Astrocyte of the spinal cord (primary cell): ENCODE data around the gene CCM2.

Experiments used
- DNase-seq: peaks from one replicate; pipeline ENCODE4 v3.0.0; 2011; ENCODE audit warnings: low read depth, low spot score
- H3K4me3 ChIP-seq: 2 replicates; pipeline ENCODE4 v1.5.1; 2011; ENCODE audit warnings: low read depth, mild to moderate bottlenecking, low read length, moderate library complexity
- in situ Hi-C: cut with HindIII; loops from 2 replicates; pipeline ENCODE4 v1.10.0; 2017; ENCODE audit warnings: low sequenced_read_pairs
- TF ChIP-seq, protein P1 (sequence below): IDR thresholded peaks from 2 replicates; pipeline ENCODE4 v1.5.1; 2012; ENCODE audit warnings: low read depth, mild to moderate bottlenecking, low read length, inconsistent platforms

Gene CCM2

DNA sequence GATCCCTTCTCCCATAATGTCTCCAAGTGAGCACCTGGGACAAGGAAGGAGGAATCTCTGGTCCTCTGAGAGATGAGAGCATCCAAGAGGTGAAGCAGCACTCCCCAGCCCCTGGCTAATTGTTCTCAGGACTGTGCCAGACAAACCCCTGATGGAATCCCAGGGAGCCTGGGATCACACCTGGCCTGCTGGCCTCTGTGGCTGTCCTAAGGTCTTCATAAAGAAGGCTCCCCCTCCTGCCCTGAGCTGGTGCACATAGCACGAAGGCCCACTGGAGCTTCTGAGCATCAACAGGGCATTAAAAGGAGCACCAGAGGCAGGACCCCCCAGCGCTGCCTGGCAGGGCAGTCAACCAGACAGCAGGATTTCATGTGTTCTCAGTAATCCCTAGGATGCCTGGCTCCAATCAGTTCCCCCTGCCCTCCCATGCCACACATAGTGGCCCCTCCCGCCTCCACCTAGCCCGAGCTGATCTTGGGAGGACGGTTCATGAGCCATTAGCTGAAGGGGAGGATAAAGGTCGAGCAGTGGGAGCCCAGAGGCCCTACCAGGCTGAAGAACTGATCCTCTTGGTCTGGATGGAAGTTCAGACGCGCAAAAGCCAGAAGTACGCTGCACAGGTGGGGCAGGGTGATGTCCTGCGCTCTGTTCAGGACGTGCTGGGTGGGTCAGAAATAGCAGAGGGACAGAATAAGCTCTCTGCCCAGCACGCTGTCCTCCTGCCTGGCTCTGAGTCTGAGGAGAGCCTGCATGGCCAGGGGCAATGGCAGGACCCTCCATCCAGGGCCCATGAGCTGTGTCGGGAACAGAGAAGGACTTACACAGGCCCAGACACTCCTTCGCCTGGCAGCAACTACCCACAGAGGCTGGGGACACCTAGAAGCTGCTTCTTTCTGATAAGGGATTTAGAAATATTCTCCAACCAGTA, 103.0 kb downstream of the CCM2 start:
- DNase-seq: no peak
- in situ Hi-C loops: no loop called here
- TF ChIP-seq, protein P1, sequence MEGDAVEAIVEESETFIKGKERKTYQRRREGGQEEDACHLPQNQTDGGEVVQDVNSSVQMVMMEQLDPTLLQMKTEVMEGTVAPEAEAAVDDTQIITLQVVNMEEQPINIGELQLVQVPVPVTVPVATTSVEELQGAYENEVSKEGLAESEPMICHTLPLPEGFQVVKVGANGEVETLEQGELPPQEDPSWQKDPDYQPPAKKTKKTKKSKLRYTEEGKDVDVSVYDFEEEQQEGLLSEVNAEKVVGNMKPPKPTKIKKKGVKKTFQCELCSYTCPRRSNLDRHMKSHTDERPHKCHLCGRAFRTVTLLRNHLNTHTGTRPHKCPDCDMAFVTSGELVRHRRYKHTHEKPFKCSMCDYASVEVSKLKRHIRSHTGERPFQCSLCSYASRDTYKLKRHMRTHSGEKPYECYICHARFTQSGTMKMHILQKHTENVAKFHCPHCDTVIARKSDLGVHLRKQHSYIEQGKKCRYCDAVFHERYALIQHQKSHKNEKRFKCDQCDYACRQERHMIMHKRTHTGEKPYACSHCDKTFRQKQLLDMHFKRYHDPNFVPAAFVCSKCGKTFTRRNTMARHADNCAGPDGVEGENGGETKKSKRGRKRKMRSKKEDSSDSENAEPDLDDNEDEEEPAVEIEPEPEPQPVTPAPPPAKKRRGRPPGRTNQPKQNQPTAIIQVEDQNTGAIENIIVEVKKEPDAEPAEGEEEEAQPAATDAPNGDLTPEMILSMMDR: no peak
- no peak overlapping the region for H3K4me3 ChIP-seq

- in situ Hi-C loops: no loop called here
- no peak for DNase-seq
- no peak overlapping the region for H3K4me3 ChIP-seq
- TF ChIP-seq, protein P1: no peak
These were observed 104.2 kb downstream of the CCM2 start for GRCh38 chr7:45103958-45104843.

GRCh38 chr7:45104844-45105587, 105.0 kb downstream of the CCM2 start:
- no peak for DNase-seq
- H3K4me3 ChIP-seq: no peak overlapping the region
- in situ Hi-C loops: no loop called here
- TF ChIP-seq, protein P1: no peak

- in situ Hi-C loops: no loop called here
- TF ChIP-seq, protein P1: no peak
- no peak for DNase-seq
- no peak overlapping the region for H3K4me3 ChIP-seq
These were observed 105.7 kb downstream of the CCM2 start for GRCh38 chr7:45105588-45106188.

DNA sequence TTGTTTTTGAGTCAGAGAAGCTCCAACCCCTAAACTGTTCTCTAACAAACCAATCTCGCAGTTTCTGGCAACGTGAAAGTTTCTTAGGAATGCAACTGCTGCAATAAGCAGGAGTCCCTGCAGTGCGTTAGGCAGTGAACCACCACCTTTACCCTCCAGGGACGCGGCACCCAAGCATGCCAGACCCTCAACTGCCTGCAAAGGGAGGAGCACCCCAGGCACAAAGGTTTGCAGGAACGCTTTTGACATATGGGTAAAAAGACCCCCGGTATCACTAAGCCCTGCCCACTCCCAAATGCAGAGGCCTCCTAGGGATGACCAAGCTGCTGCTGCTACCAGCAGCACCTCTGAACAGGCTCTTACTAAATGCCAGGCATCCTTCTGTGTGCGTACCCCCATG, 106.8 kb downstream of the CCM2 start:
- in situ Hi-C loops: no loop called here
- no peak overlapping the region for H3K4me3 ChIP-seq
- no peak for DNase-seq
- TF ChIP-seq, protein P1: no peak

DNA sequence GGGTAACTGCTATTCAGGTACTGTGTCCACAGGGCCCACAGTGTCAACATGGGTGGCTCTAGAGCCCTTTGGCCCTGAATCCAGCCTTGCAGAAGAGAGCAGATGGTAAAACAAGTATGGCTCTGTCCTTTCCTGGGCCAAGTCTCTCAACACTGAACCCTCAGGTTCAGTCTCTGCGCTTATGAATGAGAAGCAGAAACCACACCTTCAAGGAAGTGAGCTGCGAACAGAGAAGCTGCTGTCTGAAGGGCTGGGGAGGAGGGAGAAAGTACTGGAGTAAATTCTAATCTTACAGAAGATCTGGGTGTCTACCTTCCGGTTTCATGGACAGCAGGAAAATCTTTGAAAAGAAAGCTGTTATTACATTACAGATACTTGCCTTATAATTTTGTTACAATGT, 107.4 kb downstream of the CCM2 start:
- H3K4me3 ChIP-seq: no peak overlapping the region
- DNase-seq: no peak
- in situ Hi-C loops: no loop called here
- TF ChIP-seq, protein P1: no peak
